Right lobe of liver (tissue), 6 donors: ENCODE data around the gene GNAL. TPM values are rescaled to one million over a fixed set of nuclear protein-coding genes. Genes with fewer than 3 reads are reported as not detected.
A peak's percentile ranks its signal among the peaks of the same experiment; 100 is the strongest.

ENCODE experiments used
- ATAC-seq, 4 donors: fragments of 200-7000 bp; cut with Tn5 transposase; one replicate each; pipeline ENCODE4 v1.9.1; 2020; ENCODE audit warnings: mild to moderate bottlenecking in 4 of 4, moderate library complexity in 4 of 4
- DNase-seq, 3 donors: peaks; one replicate each; pipeline ENCODE4 v3.0.0-alpha.2; 2020
- H3K27ac ChIP-seq, 3 donors: fragments of 200-600 bp; one replicate each; pipeline ENCODE4 v1.8.0; 2022
- H3K27me3 ChIP-seq, 2 donors: fragments of 200-600 bp; one replicate each; pipeline ENCODE4 v1.8.0; 2022
- H3K36me3 ChIP-seq, 4 donors: fragments of 200-600 bp; sonication (generic) in 1 of 4; one replicate each; pipeline versions ENCODE4 v1.5.1 to v1.8.0; 2017 to 2022; ENCODE audit warnings: control low read depth in 1 of 4
- H3K4me1 ChIP-seq, 4 donors: fragments of 200-600 bp; sonication (generic) in 1 of 4; one replicate each; pipeline versions ENCODE4 v1.5.1 to v1.8.0; 2017 to 2022; ENCODE audit warnings: control low read depth in 1 of 4
- H3K4me3 ChIP-seq, 3 donors: fragments of 200-600 bp; one replicate each; pipeline ENCODE4 v1.8.0; 2022
- H3K9me3 ChIP-seq, 4 donors: fragments of 200-600 bp; sonication (generic) in 1 of 4; one replicate each; pipeline versions ENCODE4 v1.5.1 to v1.8.0; 2017 to 2022; ENCODE audit warnings: control low read depth in 1 of 4
- POLR2A ChIP-seq: fragments of 450-650 bp; IDR thresholded peaks from one replicate; pipeline ENCODE4 v1.6.1; 2017; ENCODE audit warnings: antibody characterized with exemption, mild to moderate bottlenecking
- WGBS: methylation state at CpG from one replicate; pipeline ENCODE4 v1.1.6; 2018; ENCODE audit warnings: low coverage, low lambda C conversion rate; ENCODE audit not compliant: insufficient coverage; ENCODE audit errors: missing lambda C conversion rate; 5-methylcytosine and 5-hydroxymethylcytosine counted together
- intact Hi-C, 2 donors: fragments of 100-400 bp; cut with DNase I; formaldehyde crosslinking; loops; one replicate each; pipeline versions ENCODE4 v1.11.2 to v1.14.1; 2022
- total RNA-seq, 6 experiments: library from RNA; depleted of rRNA in 2 of 6; stranded (reverse); fragments of >200 nt in 2 of 6; fragmentation: NEBNext Ultra II Directional in 3 of 6; extraction: Animal tissue kit (Norgen Biotek cat#: 25700) in 3 of 6; gene quantifications; one replicate each; pipeline versions ENCODE4 v1.1.0 to v1.2.4, GENCODE V29; 2016 to 2023
- TF ChIP-seq, protein P1 (sequence below), 4 donors: fragments of 200-600 bp in 3 of 4; fragments of 450-650 bp in 1 of 4; IDR thresholded peaks; one replicate each; pipeline versions ENCODE4 v1.5.1 to v1.8.0; 2016 to 2022; ENCODE audit warnings: antibody characterized with exemption in 4 of 4, mild to moderate bottlenecking in 2 of 4
- donor health status: DM: no; HTN: yes; CAD: no.
- donor health status: DM: no; HTN: no; CAD: no.
- donor health status: DM: no; HTN: no; CAD: no.
- donor health status: DM: no; HTN: yes; CAD: no.
- donor health status: DM: no; HTN: yes; CAD: no.

Gene GNAL
- total RNA-seq, 6 experiments from 2014 or later, result 0.19 to 1.9 (median 1.2) TPM

- Histone ChIP-seq H3K27me3 (no peaks in the 10 kb centered on the region), H3K4me3 (peak overlapping the region in 2 of 3 donors; percentile 15 to 26), H3K27ac (peak overlapping the region in 2 of 3 donors; percentile 42 to 45), H3K36me3 (peaks cover 0 to 9% (median 0%) of the 10 kb centered on the region in 4 donors), H3K9me3 (no peaks in the 10 kb centered on the region), H3K4me1 (peaks cover 0 to 26% (median 12%) of the 10 kb centered on the region in 4 donors)
- DNase-seq, result no peak
- no peak for TF ChIP-seq POLR2A
- TF ChIP-seq, protein P1, sequence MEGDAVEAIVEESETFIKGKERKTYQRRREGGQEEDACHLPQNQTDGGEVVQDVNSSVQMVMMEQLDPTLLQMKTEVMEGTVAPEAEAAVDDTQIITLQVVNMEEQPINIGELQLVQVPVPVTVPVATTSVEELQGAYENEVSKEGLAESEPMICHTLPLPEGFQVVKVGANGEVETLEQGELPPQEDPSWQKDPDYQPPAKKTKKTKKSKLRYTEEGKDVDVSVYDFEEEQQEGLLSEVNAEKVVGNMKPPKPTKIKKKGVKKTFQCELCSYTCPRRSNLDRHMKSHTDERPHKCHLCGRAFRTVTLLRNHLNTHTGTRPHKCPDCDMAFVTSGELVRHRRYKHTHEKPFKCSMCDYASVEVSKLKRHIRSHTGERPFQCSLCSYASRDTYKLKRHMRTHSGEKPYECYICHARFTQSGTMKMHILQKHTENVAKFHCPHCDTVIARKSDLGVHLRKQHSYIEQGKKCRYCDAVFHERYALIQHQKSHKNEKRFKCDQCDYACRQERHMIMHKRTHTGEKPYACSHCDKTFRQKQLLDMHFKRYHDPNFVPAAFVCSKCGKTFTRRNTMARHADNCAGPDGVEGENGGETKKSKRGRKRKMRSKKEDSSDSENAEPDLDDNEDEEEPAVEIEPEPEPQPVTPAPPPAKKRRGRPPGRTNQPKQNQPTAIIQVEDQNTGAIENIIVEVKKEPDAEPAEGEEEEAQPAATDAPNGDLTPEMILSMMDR (IDR thresholded peaks at IDR 0.05), result no peak
- intact Hi-C loops, result no loop called here
- ATAC-seq, result no peak
- 50% methylated on average over 1 of the region's 1 CpG for WGBS
Measured at GRCh38 chr18:11906176-11906575, 217.1 kb downstream of the GNAL start.

GRCh38 chr18:11906926-11907874, 218.1 kb downstream of the GNAL start:
- 66% methylated on average over 19 of the region's 20 CpGs for WGBS
- H3K4me1 ChIP-seq, result peaks cover 0 to 26% (median 12%) of the 10 kb centered on the region in 4 donors
- ATAC-seq (no peak), DNase-seq (no peak)
- no peaks in the 10 kb centered on the region for H3K27me3 ChIP-seq
- peak overlapping the region; percentile 76 to 91 (median 78) for H3K4me3 ChIP-seq
- H3K27ac ChIP-seq, result peak overlapping the region in 1 of 3 donors; percentile 100
- no peak for TF ChIP-seq POLR2A
- TF ChIP-seq, protein P1 (IDR thresholded peaks at IDR 0.05), result no peak
- H3K9me3 ChIP-seq, result no peaks in the 10 kb centered on the region
- intact Hi-C loops, result no loop called here
- peaks cover 0 to 9% (median 0%) of the 10 kb centered on the region in 4 donors for H3K36me3 ChIP-seq

- WGBS, result 0% methylated on average over 37 of the region's 106 CpGs
- Histone ChIP-seq H3K27ac (peak within 1 kb of the TSS; percentile 99 to 100 (median 100)), H3K9me3 (no peaks in the 10 kb centered on the region), H3K4me1 (peaks cover 0 to 26% (median 12%) of the 10 kb centered on the region in 4 donors), H3K36me3 (peaks cover 0 to 9% (median 0%) of the 10 kb centered on the region in 4 donors), H3K27me3 (no peaks in the 10 kb centered on the region), H3K4me3 (peak within 1 kb of the TSS; percentile 76 to 91 (median 78))
- TF ChIP-seq POLR2A, result peak; percentile 98
- TF ChIP-seq, protein P1 (IDR thresholded peaks at IDR 0.05), result no peak
- DNase-seq (peak; percentile 93 to 95 (median 93)), ATAC-seq (peak; percentile 87 to 97 (median 94))
- intact Hi-C loops, result no loop called here
Measured at GRCh38 chr18:11908182-11909060, 219.4 kb downstream of the GNAL start, which contains the start of gene MPPE1. Gene MPPE1 (minus strand): TSS chr18:11908317. CDS start chr18:11897264, 11,053 bp downstream.

GRCh38 chr18:11909061-11909455, 220.0 kb downstream of the GNAL start:
- no peaks in the 10 kb centered on the region for H3K27me3 ChIP-seq
- no peak for TF ChIP-seq POLR2A
- TF ChIP-seq, protein P1 (IDR thresholded peaks at IDR 0.05), result no peak
- peak overlapping the region; percentile 99 to 100 (median 100) for H3K27ac ChIP-seq
- WGBS, result 18% methylated on average over 9 of the region's 13 CpGs
- peaks cover 0 to 26% (median 12%) of the 10 kb centered on the region in 4 donors for H3K4me1 ChIP-seq
- intact Hi-C loops, result no loop called here
- DNase-seq (no peak), ATAC-seq (no peak)
- H3K4me3 ChIP-seq, result peak overlapping the region; percentile 76 to 91 (median 78)
- H3K36me3 ChIP-seq, result peaks cover 0 to 9% (median 0%) of the 10 kb centered on the region in 4 donors
- no peaks in the 10 kb centered on the region for H3K9me3 ChIP-seq
